HuH-7 (cell line): ENCODE measurements around the gene MAP3K2.

ENCODE experiments used
- DNase-seq: peaks from one replicate; pipeline ENCODE4 v3.0.0; 2011; ENCODE audit warnings: low spot score

The MAP3K2 gene

GRCh38 chr2:127293748-127294562 lies 93.8 kb downstream of the MAP3K2 start, which contains the start of gene ERCC3:
Gene ERCC3 (minus strand): TSS chr2:127294144. CDS start chr2:127294081, 63 bp downstream.
- DNase-seq = peak; percentile 90

GRCh38 chr2:127293386-127293747 lies 94.4 kb downstream of the MAP3K2 start:
- no peak for DNase-seq

DNA sequence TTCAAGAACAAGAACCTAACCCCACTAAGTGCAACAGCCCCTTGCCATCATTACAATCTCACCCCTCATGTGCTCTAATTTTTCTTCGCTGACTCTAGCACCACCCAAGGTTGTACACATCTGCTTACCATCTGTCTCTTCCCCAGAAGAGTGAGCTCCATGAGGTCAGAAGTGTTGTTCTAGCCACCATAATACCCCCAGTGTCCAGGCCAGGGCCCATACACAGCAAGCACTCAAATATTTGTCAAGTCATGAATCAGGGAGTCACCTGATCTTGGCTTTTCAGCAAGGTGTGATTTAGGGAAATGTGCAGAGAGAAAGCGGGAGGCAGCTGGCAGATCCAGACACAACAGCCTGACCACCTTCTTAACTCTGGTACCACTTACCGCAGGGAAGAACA lies 99.5 kb downstream of the MAP3K2 start:
- DNase-seq = no peak

DNA sequence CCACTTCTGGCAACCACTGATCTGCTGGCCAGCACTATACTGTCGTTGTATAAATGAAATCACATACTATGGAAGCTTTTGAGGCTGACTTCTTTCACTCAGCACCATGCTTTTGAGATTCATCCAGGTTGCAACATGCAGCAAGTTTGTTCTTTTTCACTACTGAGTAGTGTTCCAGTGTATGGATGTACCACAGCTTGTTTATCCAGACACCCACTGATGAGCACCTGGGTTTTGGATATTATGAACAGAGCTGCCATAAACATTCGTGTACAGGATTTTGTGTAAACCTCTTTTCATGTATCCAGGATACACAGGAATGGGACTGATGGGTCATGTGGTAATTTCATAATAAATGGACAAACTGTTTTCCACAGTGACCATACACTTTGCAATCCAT lies 104.5 kb downstream of the MAP3K2 start:
- no peak for DNase-seq

DNA sequence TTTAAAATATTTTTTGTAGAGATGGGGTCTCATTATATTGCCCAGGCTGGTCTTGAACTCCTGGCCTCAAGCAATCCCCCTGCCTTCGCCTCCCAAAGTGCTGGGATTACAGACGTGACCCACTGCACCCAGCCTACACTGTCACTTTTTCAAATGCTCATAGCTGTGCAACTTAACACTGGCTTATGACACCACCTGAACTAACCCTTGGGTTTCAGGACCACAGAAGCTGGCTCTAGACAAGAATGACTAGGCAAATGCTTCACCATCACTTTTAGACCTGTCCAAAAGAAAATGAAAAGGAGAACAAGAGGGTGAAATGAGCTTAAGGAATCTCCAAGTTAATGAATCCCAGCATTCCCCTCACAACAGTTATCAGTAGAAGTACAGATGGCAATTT lies 107.1 kb downstream of the MAP3K2 start:
- no peak for DNase-seq

DNA sequence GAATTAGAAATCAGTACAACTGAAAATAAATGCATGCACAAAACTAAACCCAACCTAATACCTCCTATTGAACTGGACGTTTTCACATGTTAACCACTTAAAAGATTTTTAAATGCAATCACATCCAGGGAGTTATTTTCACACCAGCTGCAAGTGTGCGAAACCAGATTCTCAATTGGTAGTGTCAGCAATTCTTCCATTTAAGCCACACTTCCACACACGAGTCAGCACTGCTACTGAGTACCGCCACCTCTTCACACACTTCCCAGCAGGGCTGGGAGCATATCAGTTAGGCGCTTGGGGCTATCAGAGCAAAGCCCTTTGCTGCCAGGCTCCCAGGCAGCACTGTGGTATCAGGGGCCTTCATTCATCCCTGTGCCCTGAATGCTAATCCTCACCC lies 108.0 kb downstream of the MAP3K2 start:
- no peak for DNase-seq

DNA sequence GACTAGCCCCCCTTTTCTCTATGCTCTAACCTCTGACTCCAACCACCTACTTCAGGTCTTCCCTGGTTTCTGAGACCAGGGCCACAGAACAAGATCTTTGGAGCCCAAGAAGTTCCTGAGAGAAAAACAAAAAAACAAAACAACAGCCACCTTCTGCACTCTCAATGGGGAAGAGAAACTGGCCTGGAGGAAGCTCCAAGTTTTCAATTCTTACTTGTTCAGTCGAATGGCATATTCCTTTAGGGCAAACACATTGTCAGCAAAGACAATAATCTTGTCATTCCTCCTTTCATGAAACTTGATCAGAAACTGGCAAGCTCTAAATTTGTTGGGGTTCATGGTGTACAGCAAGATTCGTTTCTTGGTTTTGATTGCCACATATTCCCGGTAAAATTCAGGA lies 108.8 kb downstream of the MAP3K2 start:
- no peak for DNase-seq

DNA sequence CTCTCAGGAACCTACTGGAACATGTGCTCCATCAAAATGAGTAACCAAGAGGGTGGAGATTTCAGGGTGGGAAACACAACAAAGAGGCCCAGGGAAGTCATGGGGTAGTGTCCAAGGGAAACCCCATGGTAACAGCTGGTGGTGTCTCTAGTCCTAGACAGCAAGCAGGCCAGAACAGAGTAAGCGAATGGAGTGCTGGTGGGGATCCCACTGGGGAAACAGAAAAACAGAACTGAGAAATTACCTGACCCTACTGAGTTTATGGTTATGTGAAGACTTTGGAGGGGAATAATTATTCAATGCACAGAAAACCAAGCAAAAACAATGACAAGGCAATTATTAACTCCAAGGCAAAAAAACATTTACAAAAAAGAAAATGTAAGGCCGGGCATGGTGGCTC lies 110.7 kb downstream of the MAP3K2 start:
- DNase-seq = no peak

DNA sequence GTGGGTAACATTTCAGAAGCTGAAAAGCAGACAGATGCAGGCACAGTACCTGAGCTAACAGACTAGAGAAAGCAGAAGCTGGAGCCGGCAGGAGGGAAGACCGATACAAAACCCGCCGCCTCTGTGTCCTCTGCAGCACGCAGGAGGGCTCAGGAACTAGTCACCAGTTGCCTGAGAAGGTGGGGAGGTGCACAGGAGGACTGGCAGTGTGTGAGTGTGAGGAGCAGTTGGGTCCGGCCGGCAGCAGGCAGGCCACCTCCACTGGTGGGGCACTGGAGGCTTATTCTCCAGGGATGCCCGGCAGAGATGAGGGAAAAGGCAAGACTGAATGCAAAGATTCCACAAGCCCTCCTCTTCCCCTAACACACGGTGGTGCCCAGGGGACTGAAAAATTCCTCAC lies 112.0 kb downstream of the MAP3K2 start:
- no peak for DNase-seq

- no peak for DNase-seq
These were observed 112.4 kb downstream of the MAP3K2 start for GRCh38 chr2:127275356-127275755.

- DNase-seq = no peak
These were observed 117.1 kb downstream of the MAP3K2 start for GRCh38 chr2:127270663-127271062.

GRCh38 chr2:127261804-127262406 lies 125.9 kb downstream of the MAP3K2 start:
- DNase-seq = no peak

GRCh38 chr2:127259355-127259754 lies 128.4 kb downstream of the MAP3K2 start:
- no peak for DNase-seq

DNA sequence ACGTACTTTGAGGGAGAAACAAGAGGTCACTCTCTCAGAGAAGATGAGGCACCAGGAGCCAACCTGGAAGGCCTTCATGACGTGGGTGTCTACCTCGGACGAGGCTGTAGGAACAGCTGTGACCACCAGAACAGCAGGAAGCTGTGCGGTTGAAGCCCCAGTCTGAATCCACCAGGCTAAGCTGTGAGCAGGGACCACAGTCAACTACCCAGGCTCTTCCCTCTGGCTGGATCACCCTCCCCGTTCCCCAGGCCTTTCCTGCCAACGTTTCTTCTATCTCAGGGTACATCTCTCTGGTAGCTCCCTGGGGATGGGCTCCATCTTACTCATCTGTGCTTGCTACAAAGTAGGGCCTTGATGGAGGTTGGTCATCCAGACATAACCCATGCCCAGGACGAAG lies 130.9 kb downstream of the MAP3K2 start:
- DNase-seq = no peak

DNA sequence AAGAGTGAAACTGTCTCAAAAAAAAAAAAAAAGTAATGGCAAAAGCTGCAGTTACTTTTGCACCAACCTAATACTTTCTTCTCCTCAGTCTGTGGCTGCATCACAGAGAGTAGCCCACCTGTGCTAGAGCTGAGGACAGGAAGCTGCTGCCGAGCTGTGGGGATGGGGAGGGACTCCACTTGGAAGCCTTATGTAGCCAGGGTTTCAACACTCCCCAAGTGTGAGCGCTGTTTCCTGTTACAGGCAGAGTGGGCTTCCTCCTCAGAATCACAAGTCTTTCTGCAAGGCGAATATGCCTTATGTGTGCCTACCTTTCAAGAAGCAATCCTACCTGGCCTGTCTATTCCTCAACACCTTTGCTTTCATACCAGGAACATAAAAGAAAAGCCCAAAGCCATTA lies 131.4 kb downstream of the MAP3K2 start:
- DNase-seq = no peak

DNA sequence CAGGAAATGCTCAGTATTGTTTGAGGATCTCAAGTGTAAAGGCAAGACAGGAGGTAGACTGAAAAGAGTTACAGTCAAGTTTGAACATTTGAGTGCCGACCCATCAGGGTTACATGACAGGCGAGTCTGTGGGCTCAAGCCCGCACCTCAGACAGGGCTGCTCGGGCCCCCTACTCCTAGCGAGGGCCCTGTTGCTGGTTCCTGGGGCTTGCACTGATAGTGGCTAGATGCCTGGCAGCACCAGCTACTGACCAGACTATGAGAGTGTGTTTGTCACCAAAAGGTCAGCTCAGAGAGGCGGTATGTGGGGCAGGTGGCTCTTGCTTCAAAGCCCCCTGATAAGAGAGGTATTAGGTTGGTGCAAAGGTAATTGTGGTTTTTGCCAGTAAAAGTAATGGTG lies 132.1 kb downstream of the MAP3K2 start:
- no peak for DNase-seq

- DNase-seq = no peak
These were observed 132.6 kb downstream of the MAP3K2 start for GRCh38 chr2:127255146-127255545.

- DNase-seq = no peak
These were observed 133.3 kb downstream of the MAP3K2 start for GRCh38 chr2:127254386-127254981.
